GM12878 (cell line): Measurements from ENCODE around the gene DEF6.
A peak's percentile ranks its signal among the peaks of the same experiment; 100 is the strongest.

ENCODE experiments used
- CHD1 ChIP-seq: IDR thresholded peaks from 2 replicates; pipeline ENCODE4 v1.6.1; 2012; ENCODE audit warnings: low read depth, low read length, improper control_type of control experiment
- CHD2 ChIP-seq: IDR thresholded peaks from 2 replicates; pipeline ENCODE4 v1.6.1; 2011; ENCODE audit warnings: low read depth, low read length, improper control_type of control experiment, borderline replicate concordance
- CTCF ChIP-seq, 3 experiments: IDR thresholded peaks in 2 of 3; conservative IDR thresholded peaks in 1 of 3; 2 replicates each; pipeline ENCODE4 v1.5.1; 2011; ENCODE audit warnings: low read depth in 3 of 3, low read length in 3 of 3, mild to moderate bottlenecking in 3 of 3, control low read depth in 2 of 3, moderate library complexity in 2 of 3, inconsistent platforms in 1 of 3, mixed read lengths in 1 of 3; ENCODE audit not compliant: control insufficient read depth in 2 of 3, insufficient read depth in 1 of 3; ENCODE audit errors: extremely low read depth in 1 of 3
- EP300 ChIP-seq, 2 experiments: fragments of 150-350 bp in 1 of 2; IDR thresholded peaks; 2 replicates each; pipeline ENCODE4 v1.6.1; 2011 to 2012; ENCODE audit warnings: low read depth in 2 of 2, low read length in 2 of 2, borderline replicate concordance in 1 of 2, improper control_type of control experiment in 1 of 2, inconsistent platforms in 1 of 2; ENCODE audit not compliant: control insufficient read depth in 1 of 2
- EZH2 ChIP-seq: IDR thresholded peaks from 2 replicates; pipeline ENCODE4 v1.6.1; 2012; ENCODE audit warnings: low read depth, mild to moderate bottlenecking, control low read depth, inconsistent platforms, low read length, borderline replicate concordance; ENCODE audit not compliant: control insufficient read depth
- PBX3 ChIP-seq: IDR thresholded peaks from 2 replicates; pipeline ENCODE4 v1.6.1; 2011; ENCODE audit warnings: mild to moderate bottlenecking, low read depth, low read length, moderate library complexity; ENCODE audit not compliant: insufficient replicate concordance
- POLR2A ChIP-seq: IDR thresholded peaks from 2 replicates; pipeline ENCODE4 v1.6.1; 2011; ENCODE audit warnings: low read depth, mild to moderate bottlenecking, low read length
- TARDBP ChIP-seq: IDR thresholded peaks from 2 replicates; pipeline ENCODE4 v1.6.1; 2016; ENCODE audit warnings: borderline replicate concordance
- YY1 ChIP-seq: IDR thresholded peaks from 2 replicates; pipeline ENCODE4 v1.6.1; 2011; ENCODE audit warnings: low read depth, mild to moderate bottlenecking, low read length

GRCh38 chr6:35311390-35312075, 13.9 kb downstream of the DEF6 start:
- TF ChIP-seq CTCF (IDR thresholded peaks at IDR 0.05 in 2 of 3, conservative IDR thresholded peaks at IDR 0.05 in 1 of 3; ENCODE audit: control insufficient read depth in 2 of 3, extremely low read depth in 1 of 3, insufficient read depth in 1 of 3, low read depth in 3 of 3, low read length in 3 of 3) (no peak), EP300 (IDR thresholded peaks at IDR 0.05; ENCODE audit: borderline replicate concordance in 1 of 2, control insufficient read depth in 1 of 2, low read depth in 2 of 2, low read length in 2 of 2) (no peak), POLR2A (peak; percentile 53), EZH2 (no peak), PBX3 (no peak), CHD2 (no peak), YY1 (no peak), CHD1 (no peak), TARDBP (no peak)
